GM10266 (cell line): Measurements from ENCODE around the gene SLC26A3.

Experiments
- DNase-seq: peaks from one replicate; pipeline ENCODE4 v3.0.0; 2012; ENCODE audit errors: extremely low spot score
- TF ChIP-seq, protein P1 (sequence below): IDR thresholded peaks from 2 replicates; pipeline ENCODE4 v1.5.1; 2012; ENCODE audit warnings: mild to moderate bottlenecking, low read depth; ENCODE audit not compliant: control insufficient read depth, insufficient read depth; ENCODE audit errors: missing control alignments

Gene SLC26A3

DNA sequence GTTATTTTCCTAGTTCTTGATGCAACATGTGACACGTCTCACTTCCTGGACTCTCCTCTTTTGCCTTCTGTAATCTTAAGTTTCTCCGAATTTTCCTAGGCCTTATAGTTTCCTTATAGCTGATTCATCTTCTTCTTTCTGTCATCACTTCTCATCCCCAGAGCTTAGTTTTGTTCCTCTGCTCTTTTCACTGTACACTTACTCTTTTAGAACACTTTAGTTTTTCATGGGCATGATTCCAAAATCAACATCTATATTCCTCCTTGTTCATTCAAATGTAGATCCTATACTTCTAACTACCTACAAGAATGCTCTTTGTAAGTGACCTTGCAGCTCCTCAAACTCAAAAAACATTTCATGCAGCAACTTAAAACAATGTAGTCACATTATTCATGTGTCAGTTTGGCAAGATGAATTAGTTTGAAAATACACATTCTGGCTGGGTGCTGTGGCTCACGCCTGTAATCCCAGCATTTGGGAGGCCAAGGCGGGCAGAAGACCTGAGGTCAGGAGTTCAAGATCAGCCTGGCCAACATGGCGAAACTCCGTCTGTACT lies 13.1 kb upstream of the SLC26A3 start:
- no peak for DNase-seq
- TF ChIP-seq, protein P1, sequence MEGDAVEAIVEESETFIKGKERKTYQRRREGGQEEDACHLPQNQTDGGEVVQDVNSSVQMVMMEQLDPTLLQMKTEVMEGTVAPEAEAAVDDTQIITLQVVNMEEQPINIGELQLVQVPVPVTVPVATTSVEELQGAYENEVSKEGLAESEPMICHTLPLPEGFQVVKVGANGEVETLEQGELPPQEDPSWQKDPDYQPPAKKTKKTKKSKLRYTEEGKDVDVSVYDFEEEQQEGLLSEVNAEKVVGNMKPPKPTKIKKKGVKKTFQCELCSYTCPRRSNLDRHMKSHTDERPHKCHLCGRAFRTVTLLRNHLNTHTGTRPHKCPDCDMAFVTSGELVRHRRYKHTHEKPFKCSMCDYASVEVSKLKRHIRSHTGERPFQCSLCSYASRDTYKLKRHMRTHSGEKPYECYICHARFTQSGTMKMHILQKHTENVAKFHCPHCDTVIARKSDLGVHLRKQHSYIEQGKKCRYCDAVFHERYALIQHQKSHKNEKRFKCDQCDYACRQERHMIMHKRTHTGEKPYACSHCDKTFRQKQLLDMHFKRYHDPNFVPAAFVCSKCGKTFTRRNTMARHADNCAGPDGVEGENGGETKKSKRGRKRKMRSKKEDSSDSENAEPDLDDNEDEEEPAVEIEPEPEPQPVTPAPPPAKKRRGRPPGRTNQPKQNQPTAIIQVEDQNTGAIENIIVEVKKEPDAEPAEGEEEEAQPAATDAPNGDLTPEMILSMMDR = no peak

DNA sequence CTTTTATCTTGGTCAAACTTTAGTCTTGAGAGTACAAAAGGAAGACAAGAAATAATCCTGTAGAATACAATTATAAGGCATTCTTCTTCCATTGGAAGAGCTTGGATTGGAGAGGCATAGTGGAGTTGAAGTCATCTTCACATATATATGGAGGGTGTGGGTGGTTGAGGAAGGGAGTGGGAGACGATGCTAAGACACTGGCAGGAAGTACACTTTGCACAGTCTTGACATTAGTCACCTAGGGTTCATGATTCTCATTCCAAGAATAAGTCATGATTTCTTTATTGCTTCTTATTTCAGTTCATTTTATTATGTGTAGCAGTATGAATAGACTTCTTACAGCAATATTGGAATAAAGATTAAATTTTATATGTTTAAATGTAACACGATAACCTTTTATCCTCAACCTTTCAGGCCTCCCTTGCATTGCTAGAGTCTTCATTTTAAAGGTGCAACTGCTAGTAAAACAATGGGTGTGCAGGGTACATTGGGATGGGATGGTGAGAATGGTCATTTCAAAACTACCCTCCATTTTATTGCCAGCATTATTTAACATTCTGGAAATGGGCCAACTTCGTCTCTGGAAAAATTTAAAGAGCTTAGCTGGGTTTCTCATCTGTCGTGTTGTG lies 12.3 kb upstream of the SLC26A3 start:
- DNase-seq = no peak
- TF ChIP-seq, protein P1 = no peak

DNA sequence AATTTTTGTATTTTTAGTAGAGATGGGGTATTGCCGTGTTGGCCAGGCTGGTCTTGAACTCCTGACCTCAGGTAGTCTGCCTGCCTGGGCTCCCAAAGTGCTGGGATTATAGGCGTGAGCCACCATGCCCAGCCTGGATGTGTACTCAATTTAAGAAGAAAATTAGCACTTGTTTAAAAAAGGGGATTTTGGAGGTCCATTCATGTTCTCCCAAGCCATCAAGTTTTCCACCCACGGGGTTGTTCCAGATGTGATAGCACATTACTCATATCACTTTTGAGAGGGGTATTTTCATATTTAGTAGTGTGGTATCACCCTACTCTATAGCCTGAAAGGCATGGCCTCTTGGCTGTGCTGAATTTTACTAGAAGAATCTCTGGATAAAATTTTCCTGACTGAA lies 10.5 kb upstream of the SLC26A3 start:
- DNase-seq = no peak
- TF ChIP-seq, protein P1 = no peak

DNA sequence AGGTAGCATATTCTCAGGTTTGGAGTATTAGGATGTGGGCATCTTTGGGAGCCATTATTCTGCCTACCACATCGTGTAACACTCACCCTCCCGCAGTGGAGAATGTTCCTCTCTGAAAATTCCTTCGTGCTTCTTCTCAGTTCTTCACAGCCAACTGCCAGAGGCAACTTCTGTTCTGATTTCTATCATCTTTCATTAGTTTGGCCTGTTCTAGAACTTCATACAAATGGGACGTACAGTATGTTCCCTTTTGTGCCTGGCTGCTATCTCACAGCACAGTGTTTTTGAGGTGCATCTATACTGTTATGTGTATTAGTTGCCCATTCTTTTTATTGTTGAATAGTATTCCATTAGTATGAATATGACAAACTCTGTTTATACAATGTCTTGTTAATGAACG lies 8.9 kb upstream of the SLC26A3 start:
- DNase-seq = no peak
- TF ChIP-seq, protein P1 = no peak

DNA sequence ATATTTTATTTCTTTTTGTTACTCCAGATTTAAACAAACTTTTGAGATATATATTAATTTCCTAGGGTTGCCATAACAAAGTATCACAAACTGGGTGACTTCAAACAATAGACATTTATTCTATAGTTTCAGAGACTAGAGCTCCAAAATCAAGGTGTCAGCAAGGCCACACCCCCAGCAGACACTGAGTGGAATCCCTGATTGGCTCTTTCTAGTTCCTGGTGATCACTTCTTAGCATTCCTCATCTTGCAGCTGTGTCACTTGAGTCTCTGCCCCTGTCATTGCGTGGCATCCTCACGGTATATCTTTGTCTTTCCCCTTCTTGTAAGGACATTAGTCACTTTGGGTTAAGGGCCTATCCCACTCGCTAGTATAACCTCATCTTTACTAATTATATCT lies 7.6 kb upstream of the SLC26A3 start:
- no peak for DNase-seq
- TF ChIP-seq, protein P1 = no peak

DNA sequence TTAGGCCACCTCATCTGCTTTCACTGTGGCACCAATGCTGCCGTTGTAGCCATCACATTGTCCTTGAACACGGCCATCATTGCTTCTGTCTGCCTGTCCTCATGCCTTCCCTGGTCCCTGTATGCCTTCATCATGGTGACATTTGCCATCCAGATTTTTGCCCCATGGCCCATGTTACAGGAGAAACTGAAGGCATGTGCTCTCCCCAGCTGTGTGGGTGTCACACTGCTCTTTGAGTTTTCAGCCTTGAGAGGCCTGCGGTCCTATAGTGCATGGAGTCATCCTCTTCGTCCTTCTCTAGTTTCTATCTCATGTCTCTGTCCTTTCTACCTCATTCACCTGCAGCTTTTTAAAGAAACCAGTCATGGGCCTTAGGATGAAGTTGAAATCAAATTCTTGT lies 6.2 kb upstream of the SLC26A3 start:
- no peak for DNase-seq
- TF ChIP-seq, protein P1 = no peak

DNA sequence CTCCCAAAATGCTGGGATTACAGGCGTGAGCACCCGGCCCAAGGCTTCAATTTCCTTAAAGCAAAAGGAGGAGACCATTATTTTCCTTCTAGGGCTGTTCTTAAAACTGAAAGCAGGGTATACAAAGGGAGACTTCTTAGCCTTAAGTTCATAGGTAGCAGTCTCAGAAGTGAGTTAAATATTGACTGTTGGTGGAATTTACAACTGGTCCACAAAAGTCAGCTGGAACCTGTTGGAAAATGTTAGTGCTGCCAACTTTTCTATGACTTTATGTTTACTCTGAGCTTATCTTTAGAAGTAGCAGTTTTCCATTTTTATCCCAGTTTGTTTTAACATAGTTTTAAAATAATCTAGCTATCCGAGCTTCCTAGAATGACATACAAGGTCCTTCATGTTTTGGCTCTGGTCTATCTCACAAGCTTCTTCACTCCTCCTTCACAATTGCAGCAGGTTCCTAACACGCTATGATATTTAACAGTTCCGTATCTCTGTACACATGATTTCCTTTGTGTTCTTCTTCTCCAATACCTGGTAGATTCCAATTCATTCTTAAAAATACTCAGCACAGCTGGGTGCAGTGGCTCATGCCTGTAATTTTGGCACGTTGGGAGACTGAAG lies 3.3 kb downstream of the SLC26A3 start:
- TF ChIP-seq, protein P1 = no peak
- DNase-seq = no peak
